ENCODE data around the gene RBPJ. TPM values are rescaled to one million over a fixed set of nuclear protein-coding genes. Genes with fewer than 3 reads are reported as not detected.

Gene RBPJ
- total RNA-seq, 6 experiments from 2014 or later = 12.0 to 29.3 (median 19.6) TPM

DNA sequence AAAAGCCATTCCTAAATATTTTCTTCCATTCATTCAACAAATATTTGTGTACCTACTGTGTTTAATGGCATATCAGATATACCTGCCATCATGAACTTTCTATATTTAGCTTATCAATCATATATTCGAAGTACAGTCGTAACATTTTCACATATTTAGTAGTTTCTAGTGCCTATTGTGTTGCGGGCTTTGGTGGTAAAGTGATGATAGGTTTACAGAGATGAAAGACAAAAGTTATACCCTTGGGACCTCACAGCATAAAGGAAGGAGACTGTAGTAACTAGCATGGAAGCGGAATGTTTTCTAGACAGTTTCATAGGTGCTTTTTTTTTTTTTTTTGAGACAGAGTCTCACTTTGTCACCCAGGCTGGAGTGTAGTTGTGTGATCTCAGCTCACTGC lies 39.5 kb downstream of the RBPJ start:
- no peak for ATAC-seq
- no peaks in the 10 kb centered on the region for H3K9me3 ChIP-seq
- H3K4me3 ChIP-seq = no peak overlapping the region
- no peak for DNase-seq
- H3K4me1 ChIP-seq = no peaks in the 10 kb centered on the region
- H3K36me3 ChIP-seq = no peaks in the 10 kb centered on the region
- intact Hi-C loops (cut with DNase I) = no loop called here
- 92% methylated on average over 4 of the region's 4 CpGs for WGBS (ENCODE audit: insufficient coverage, low coverage, low lambda C conversion rate, missing lambda C conversion rate)
- H3K27me3 ChIP-seq = no peaks in the 10 kb centered on the region
- no peak for TF ChIP-seq POLR2A (IDR thresholded peaks at IDR 0.05)
- TF ChIP-seq, protein P1, sequence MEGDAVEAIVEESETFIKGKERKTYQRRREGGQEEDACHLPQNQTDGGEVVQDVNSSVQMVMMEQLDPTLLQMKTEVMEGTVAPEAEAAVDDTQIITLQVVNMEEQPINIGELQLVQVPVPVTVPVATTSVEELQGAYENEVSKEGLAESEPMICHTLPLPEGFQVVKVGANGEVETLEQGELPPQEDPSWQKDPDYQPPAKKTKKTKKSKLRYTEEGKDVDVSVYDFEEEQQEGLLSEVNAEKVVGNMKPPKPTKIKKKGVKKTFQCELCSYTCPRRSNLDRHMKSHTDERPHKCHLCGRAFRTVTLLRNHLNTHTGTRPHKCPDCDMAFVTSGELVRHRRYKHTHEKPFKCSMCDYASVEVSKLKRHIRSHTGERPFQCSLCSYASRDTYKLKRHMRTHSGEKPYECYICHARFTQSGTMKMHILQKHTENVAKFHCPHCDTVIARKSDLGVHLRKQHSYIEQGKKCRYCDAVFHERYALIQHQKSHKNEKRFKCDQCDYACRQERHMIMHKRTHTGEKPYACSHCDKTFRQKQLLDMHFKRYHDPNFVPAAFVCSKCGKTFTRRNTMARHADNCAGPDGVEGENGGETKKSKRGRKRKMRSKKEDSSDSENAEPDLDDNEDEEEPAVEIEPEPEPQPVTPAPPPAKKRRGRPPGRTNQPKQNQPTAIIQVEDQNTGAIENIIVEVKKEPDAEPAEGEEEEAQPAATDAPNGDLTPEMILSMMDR (IDR thresholded peaks at IDR 0.05) = no peak
- no peak overlapping the region for H3K27ac ChIP-seq

DNA sequence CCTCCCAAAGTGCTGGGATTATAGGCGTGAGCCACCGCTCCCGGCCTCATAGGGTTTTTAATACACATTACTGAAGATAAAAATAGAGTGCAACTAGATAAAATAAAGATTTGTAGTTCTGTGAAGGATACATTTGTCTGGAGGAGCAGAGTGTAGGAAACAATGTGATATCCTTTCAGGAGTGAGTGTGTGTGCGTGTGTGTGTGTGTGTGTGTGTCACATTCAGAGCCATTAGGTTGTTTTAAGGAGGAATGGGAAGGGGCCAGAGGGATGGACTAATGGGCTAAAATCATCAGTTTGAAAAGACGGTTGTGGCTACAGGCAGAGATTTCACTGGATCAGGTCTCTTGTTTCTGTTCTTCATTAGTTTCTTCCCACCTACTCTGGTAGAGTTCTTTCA lies 40.0 kb downstream of the RBPJ start:
- 73% methylated on average over 5 of the region's 5 CpGs for WGBS (ENCODE audit: insufficient coverage, low coverage, low lambda C conversion rate, missing lambda C conversion rate)
- no peak overlapping the region for H3K27ac ChIP-seq
- no peak for ATAC-seq
- H3K9me3 ChIP-seq = no peaks in the 10 kb centered on the region
- H3K36me3 ChIP-seq = no peaks in the 10 kb centered on the region
- intact Hi-C loops (cut with DNase I) = no loop called here
- H3K4me1 ChIP-seq = no peaks in the 10 kb centered on the region
- no peak overlapping the region for H3K4me3 ChIP-seq
- H3K27me3 ChIP-seq = no peaks in the 10 kb centered on the region
- no peak for TF ChIP-seq POLR2A (IDR thresholded peaks at IDR 0.05)
- TF ChIP-seq, protein P1 (IDR thresholded peaks at IDR 0.05) = no peak
- DNase-seq = no peak

DNA sequence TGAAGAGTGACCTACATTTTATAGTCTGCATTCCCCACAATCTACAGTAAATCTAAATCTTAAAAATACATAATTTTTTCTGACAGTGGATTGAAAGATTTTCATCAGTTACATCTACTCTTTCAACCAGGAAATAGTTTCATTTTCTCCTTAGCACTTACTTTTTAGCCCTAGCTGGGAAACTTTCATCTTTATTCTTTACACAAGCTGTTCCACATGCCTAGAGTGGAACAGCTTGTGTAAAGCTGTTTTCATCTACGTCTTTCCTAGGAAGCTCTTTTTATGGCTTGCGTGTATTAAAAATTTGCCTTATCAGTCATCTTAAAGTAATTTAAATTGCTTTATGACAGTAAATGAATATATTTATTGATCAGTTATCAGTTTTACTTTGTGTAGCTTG lies 40.5 kb downstream of the RBPJ start:
- WGBS (ENCODE audit: insufficient coverage, low coverage, low lambda C conversion rate, missing lambda C conversion rate) = 82% methylated on average over 2 of the region's 2 CpGs
- Histone ChIP-seq H3K27me3 (no peaks in the 10 kb centered on the region), H3K27ac (no peak overlapping the region), H3K9me3 (no peaks in the 10 kb centered on the region), H3K36me3 (no peaks in the 10 kb centered on the region), H3K4me3 (no peak overlapping the region), H3K4me1 (no peaks in the 10 kb centered on the region)
- no peak for DNase-seq
- TF ChIP-seq, protein P1 (IDR thresholded peaks at IDR 0.05) = no peak
- TF ChIP-seq POLR2A (IDR thresholded peaks at IDR 0.05) = no peak
- ATAC-seq = peak in 1 of 4 donors; percentile 38
- intact Hi-C loops (cut with DNase I) = no loop called here

DNA sequence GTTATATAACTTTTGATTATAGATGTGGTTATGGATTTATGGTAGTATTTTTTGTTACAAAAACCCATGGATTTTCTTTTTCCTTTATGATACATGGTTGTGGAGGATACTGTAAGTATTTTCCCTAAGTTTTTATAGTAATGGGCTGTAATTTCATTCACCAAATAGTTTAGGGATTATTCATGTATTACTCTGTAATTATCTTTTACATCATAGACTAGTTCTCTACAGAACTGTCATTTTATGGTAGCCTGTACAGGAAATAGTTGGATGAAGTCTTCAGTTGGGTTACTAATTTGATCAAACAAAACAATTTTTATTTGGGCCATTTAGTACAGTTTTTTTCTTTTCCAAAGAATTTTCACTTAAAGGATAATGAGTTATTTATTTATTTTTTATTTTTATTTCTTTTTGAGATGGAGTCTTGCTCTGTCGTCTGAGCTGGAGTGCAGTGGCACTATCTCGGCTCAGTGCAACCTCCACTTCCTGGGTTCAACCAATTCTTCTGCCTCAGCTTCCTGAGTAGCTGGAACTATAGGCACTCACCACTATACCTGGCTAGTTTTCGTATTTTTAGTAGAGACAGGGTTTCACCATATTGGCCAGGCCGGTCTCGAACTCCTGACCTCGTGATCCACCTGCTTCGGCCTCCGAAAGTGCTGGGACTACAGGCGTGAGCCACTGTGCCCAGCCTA lies 42.1 kb downstream of the RBPJ start:
- Histone ChIP-seq H3K27ac (no peak overlapping the region), H3K36me3 (no peaks in the 10 kb centered on the region), H3K27me3 (no peaks in the 10 kb centered on the region), H3K4me3 (no peak overlapping the region), H3K9me3 (no peaks in the 10 kb centered on the region), H3K4me1 (no peaks in the 10 kb centered on the region)
- no peak for ATAC-seq
- intact Hi-C loops (cut with DNase I) = no loop called here
- 85% methylated on average over 4 of the region's 9 CpGs for whole genome bisulfite sequencing (ENCODE audit: insufficient coverage, low coverage, low lambda C conversion rate, missing lambda C conversion rate)
- TF ChIP-seq, protein P1 (IDR thresholded peaks at IDR 0.05) = no peak
- no peak for TF ChIP-seq POLR2A (IDR thresholded peaks at IDR 0.05)
- DNase-seq = no peak
